HG03135 (cell line): Measurements from ENCODE around the gene PNMA1.
A peak's percentile ranks its signal among the peaks of the same experiment; 100 is the strongest.
"Not testable (repeated sequence)": the region's sequence is repeated elsewhere in the genome, so short reads cannot be mapped to it uniquely, and the experiment has no call there.

Experiments used
- ATAC-seq: cut with Tn5 transposase; IDR thresholded peaks from one replicate; pipeline ENCODE4 v1.9.1; 2021; ENCODE audit warnings: mild to moderate bottlenecking, moderate library complexity; ENCODE audit not compliant: unreplicated experiment

PNMA1 gene

GRCh38 chr14:73718418-73719251 is 4.5 kb upstream of the PNMA1 start:
- no peak for ATAC-seq

DNA sequence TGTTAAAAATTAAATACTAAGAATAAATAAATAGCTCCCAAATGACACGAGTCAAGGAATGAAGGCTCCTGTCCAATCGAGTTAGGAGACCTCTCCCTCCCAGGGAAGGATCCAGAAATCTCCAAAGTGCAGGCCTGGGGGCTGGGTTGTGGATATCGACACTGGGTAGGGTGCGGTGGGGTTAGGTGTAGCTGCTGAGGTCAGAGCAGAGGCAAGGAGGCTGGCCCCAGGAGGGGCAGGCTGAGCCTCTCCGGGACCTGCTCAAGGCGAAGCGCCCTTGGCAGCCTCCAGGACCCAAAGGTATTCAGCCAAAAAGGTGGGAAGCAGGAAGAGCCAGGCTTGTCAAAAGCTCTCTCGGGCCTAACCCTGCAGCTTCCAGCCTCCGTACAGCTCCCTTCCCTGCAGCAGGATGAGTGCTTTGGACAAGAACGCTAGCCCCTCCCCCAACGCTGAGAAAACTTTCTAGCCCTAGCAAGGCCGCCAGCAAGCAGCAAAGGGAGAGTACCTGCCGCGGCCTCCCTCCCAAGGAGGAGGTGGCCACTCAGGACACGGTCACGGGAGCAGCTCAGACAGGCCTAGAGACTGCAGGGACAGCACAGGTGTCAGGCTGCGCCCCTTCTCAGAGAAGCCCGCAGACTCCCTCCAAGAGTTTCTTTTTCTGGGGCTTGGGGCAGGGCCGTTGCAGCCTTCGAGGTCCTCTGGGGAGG is 3.7 kb upstream of the PNMA1 start:
- ATAC-seq, result no peak

GRCh38 chr14:73717266-73717665 is 3.1 kb upstream of the PNMA1 start:
- ATAC-seq, result no peak

DNA sequence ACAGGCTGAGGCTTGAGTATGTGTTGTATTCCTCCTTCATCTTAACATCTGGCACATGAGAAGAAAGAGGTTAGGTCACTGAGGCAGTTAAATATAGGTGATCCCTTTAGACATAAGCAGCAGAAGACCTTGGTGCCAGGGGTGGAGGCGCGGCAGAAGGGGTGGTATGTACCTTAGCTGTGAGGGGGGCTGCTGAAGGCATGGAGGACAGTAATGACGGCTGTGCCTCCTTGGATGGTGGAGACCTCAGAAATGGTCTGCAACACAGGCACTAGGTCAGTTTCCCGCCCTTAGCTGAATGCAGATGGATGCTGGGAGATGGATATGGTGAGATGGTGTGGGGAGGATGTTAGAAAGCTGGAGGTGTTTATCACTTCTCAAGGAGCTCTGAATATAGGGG is 1.5 kb upstream of the PNMA1 start:
- ATAC-seq, result no peak

DNA sequence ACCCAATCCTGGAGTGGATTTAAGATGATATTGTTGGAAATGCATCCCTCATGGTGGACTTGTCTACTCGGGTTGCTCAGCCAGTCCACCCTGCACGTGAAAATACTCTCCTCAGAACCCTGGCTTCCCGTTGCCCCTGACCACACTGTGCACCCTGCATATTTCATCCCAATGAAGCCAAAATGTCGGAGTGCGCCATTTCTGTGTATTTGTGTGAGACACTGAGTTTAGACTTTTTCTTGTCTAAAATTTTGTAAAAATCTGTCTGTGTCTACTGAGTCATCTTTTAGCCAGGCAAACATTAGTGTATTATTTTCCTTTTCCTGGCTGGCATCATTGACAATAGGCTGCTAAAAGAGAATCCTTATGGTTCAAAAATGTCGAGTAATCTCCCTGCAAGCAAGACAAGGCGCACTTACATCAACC is 485 bp upstream of the PNMA1 start:
- no peak for ATAC-seq

GRCh38 chr14:73713206-73713802 is 880 bp downstream of the PNMA1 start:
- no peak for ATAC-seq

DNA sequence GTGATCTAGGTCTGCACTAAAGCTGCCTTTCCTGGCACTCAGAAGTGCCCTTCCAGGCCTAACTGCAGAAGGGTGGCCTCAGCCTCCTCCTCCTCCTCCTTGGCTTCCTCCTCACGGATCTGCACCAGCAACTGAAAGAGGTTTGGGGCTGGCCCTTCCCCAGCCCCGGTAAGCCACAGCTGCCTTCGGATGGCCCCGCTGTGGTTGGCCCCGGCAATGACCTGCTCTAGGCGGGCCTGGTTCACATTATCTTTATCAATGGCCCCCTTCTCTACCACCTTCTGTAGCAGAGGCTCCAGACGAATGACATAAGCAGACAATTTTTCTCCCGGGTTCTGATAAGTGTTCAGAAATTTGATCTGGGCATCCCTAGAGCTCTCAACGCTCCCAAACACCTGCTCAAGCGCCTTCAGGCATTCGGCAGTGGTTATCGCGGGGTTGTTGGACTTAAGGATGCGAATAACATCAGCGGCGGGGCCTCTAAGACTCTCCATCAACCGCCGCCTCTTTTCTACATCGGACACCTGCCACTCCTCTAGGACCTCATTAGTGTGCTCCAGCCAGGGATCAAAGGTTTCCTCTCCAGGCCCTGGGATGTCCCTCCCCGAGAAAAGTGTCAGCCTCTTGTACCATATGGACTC is 1.5 kb downstream of the PNMA1 start:
- no peak for ATAC-seq

DNA sequence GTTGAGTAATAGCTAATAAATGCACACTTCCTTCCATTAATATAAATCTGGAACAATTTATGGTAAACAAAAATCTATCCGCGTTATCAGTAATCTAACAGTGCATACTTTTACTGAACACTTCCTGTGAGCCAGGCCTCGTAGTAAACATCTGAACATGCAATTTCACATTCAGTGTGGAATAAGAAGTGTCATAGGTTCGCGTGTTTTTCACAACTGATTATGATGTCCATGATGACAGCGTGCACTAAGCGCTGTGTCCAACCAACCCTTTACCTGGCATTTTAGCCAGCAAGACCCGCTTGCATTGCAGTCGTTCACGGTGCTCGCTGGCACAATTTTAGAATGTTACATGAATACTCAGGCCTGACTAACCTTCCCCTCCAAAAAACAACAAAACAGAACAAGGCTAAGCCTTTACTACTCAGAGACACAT is 2.1 kb downstream of the PNMA1 start:
- ATAC-seq, result no peak

DNA sequence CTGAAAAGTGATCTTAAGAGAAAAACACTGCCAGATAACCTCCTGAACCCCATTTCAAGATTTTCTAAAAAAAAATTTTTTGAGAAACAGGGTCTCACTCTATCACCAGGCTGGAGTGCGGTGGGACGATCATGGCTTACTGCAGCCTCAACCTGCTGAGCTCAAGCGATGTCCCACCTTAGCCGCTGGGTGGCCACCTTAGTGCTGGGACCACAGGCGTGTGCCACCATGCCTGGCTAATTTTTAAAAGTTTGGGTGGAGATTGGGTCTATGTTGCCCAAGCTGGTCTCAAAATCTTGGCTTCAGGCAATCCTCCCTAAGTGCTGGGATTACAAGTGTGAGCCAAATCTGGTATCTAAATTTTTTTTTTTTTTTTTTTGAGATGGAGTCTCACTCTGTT is 3.4 kb downstream of the PNMA1 start:
- ATAC-seq, result no peak

DNA sequence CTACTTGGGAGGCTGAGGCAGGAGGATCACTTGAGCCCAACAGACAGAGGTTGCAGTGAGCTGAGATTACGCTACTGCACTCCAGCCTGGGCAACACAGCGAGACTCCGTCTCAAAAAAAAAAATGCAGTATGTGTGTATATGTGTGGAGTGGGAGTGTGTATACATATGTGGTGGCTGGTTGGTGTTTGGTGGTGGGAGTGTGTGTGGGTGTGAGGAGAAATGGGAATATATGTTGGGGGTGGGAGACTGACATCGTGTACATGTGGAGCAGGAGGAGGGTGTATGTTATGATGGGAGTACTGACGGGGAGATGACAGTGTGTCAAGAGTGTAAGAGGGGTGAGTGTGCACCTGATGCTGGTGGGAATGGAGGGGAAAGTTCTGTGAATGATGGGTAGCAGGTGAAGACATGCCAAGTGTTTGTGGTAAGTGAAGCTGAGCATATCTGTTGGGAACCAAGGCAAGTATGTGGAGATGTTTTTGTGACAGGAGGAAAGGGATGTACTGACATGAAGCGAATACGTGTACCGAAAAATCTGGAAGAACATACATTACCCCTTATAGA is 4.2 kb downstream of the PNMA1 start:
- no peak for ATAC-seq

- ATAC-seq, result not testable (repeated sequence)
Observed at GRCh38 chr14:73708076-73708475, 6.1 kb downstream of the PNMA1 start.

GRCh38 chr14:73700325-73700724 is 13.9 kb downstream of the PNMA1 start:
- no peak for ATAC-seq

GRCh38 chr14:73696466-73697400 is 17.5 kb downstream of the PNMA1 start:
- peak; percentile 70 for ATAC-seq

GRCh38 chr14:73695997-73696396 is 18.2 kb downstream of the PNMA1 start:
- ATAC-seq, result peak; percentile 57

DNA sequence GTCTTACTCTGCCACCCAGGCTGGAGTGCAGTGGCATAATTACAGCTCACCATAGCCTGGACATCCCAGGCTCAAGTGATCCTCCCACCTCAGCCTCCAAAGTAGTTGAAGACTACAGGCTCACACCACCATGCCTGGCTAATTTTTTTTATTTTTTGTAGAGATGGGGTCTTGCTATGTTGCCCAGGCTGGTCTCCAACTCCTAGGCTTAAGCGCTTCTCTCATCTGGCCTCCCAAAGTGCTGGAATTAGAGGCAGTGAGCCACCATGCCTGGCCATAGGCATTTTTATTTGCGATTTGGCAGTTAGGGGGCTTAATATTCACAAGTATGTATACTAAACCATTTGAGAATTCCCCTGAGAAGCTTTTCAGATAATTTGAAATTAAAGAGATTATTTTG is 19.1 kb downstream of the PNMA1 start:
- ATAC-seq, result no peak

DNA sequence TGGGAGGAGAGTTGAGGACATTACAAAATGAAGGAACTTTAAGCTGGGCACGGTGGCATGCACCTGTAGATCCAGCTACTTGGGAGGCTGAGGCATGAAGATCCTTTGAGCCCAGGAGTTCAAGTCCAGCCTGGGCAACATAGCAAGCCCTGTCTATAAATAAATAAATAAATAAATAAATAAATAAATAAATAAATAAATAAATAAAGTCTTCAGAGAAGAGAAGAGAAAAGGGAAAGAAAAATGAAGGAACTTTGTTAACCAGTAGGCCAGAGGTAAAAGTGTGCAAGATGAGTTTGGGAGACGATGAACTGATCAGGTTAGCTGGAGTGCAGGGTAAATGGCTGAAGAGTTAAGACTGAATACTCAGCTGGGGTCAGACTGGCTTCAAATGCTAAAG is 20.1 kb downstream of the PNMA1 start:
- no peak for ATAC-seq

GRCh38 chr14:73686901-73687300 is 27.3 kb downstream of the PNMA1 start:
- no peak for ATAC-seq

DNA sequence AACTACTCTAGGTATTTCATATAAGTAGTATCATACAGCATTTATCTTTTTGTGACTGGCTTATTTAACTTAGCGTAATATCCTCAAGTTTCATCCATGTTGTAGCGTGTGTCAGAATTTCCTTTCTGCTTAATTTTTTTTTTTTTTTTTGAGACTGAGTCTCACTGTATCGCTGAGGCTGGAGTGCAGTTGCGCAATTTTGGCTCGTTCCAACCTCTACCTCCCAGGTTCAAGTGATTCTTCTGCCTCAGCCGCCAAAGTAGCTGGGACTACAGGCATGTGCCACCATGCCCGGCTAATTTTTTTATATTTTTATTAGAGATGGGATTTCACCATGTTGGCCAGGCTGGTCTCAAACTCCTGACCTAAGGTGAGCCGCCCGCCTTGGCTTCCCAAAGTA is 28.9 kb downstream of the PNMA1 start:
- no peak for ATAC-seq

DNA sequence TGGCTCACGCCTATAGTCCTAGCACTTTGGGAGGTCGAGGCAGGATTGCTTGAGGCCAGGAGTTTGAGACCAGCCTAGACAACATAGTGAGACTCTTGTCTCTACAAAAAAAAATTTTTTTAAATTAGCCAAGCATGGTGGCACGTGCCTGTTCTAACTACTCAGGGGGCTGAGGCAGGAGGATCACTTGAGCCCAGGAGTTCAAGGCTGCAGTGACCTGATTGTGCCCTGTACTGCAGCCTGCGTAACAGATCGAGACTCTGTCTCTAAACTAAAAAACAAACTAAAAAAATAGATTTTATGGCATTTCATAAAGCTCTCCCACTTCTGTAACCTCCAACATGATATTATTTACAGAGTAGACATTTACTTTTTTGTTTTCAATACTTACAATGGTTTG is 29.6 kb downstream of the PNMA1 start:
- ATAC-seq, result no peak

DNA sequence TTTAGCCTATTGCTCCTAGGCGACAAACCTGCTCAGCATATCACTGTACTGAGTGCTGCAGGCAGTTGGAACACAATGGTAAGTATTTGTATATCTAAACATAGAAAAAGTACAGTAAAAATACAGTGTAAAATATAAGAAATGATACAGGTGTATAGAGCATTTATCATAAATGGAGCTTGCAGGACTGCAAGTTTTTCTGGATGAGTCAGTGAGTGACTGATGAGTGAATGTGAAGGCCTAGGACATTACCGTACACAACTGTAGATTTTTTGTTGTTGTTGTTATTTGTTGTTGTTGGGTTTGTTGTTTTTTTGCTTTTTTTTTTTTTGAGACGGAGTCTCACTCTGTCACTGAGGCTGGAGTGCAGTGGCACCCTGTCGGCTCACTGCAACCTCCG is 33.4 kb downstream of the PNMA1 start:
- no peak for ATAC-seq
